ENCODE results near the gene TMEM247.

The TMEM247 gene

DNA sequence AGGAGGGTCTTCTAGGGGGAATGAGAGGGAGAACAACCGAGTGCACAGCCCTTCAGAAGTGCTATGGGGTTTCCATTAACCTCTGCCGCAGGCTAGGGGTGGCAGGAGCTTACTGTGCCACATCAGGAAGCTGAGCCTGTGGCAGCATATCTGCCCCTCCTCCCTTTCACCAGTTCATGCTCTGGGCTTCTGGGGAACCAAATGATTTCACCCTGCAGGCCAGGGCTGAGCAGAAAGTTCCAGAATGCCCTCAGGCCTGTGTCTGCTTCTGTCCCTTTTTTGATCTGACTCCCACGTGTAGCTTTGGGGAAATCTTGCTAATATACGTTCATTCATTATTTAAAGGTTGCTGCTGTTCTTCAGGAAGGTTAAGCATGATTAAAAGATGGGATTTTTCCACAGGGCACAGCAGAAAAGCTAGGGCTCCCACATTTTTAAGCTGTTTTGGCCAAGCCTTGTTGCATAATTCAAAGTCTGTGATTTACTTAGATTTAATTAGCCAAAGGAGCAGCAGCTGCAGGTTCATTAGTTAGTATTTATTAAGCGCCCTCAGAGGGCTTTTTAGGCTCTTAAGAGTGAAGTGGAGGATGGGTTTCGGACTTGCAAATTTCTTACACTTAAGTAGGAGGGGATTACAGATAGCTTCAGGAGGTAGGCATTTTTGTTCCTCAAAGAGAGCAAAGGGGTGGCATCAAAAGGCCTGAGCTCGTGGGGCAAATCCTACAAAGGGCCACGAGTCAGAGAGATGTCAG, 10.2 kb downstream of the TMEM247 start:
- no peak for TF ChIP-seq ZNF274 (IDR thresholded peaks at IDR 0.05; ENCODE audit: low read depth, low read length)
- no peak overlapping the region for H3K4me3 ChIP-seq (ENCODE audit: low read length)

DNA sequence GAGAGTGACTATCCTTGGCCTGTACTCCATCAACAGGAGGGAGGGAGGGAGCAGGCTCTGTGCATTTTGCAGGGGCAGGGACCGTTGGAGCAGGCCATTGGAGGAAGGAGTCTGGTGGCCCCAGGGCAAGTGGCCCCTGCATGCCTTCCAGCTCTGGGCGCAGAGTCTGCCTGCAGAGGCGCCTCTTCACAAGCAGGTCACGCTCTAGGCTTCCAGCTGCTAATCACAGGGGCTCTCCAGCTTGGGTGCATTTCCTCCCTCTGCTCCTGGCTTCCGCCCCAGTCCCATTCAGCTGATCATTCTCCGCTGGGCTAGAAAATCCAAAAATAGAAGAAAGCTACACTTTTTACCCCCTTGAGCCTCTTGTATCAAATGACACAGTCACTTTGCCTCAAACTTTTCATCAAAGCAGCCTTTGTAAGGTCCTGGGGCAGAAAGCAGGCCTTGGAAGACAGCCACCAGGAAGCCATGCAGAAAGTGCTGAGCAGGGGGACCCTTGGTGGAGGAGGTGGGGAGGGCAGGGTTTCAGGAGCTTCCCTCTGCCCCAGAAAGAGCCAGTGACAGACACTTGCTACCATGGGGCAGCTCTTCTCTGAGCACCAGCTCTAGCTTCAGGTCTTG, 11.3 kb downstream of the TMEM247 start:
- no peak for TF ChIP-seq ZNF274 (IDR thresholded peaks at IDR 0.05; ENCODE audit: low read depth, low read length)
- H3K4me3 ChIP-seq (ENCODE audit: low read length) = no peak overlapping the region; the same call in 1 of the 2 replicates

DNA sequence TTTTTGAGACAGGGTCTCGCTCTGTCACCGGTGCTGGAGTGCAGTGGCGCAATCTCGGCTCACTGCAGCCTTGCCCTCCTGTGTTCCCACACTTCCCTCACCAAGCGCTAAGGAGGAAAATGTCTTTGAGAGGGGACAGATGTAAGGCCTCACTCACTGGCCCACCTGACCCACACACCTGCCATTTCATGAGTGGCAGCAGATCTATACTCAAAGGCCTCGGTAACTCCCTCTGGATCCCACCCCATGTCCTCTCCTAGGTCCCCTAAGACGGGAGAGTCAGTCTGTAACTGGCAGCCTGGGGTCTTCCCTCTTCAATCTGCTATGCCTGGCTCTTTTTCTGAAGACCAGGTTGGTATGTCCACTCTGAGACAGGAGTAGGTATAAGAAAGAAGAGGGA, 12.9 kb downstream of the TMEM247 start:
- no peak overlapping the region for H3K4me3 ChIP-seq (ENCODE audit: low read length)
- TF ChIP-seq ZNF274 (IDR thresholded peaks at IDR 0.05; ENCODE audit: low read depth, low read length) = no peak

DNA sequence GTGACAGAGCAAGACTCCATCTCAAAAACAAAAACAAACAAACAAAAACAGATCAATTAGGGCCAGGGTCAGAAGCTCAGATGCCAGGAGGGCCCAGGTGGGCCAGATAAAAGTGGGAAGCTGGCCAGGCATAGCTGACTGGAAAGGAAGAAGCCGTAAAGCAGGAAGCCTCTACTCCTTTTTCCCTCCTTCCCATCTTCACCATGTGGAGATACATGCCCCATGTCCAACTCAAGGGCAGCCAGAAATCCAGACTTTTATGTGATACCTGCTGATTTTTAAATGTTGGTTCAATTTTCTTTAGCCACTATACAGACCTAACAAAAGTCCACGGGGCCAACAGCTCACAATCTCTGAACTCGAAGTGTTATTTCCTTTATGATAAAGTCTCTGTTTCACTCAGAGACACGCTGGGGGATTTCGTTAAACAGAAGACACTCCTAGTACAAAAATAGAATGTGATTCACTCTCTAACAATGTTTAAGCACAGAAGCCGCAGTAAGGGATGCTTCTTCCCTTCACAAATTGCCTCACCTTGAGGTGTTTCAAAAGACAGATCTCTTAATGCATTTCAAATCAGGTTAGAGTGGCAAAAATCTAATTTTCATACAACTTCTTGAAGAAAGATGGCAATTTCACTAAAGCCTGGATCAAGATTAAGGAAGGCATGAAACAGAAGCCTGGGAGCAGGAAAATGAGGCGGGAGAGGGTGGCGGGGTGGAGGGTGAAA, 14.0 kb downstream of the TMEM247 start:
- TF ChIP-seq ZNF274 (IDR thresholded peaks at IDR 0.05; ENCODE audit: low read depth, low read length) = no peak
- peak overlapping the region; percentile 26; the same call in 1 of the 2 replicates for H3K4me3 ChIP-seq (ENCODE audit: low read length)

DNA sequence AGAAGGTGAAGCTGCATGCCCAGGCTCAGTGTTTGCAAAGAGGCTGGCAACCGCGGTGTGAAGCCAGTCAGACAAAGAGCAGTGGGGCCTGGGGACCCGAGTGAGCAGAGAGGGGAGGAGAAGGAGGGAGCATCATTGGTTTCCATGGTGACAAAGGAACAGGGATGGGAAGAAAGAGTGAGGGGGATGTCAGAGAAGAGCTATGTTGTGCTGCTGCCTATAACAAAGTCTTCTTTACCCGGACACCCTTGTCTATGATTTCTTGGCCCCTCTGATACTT, 14.5 kb downstream of the TMEM247 start:
- H3K4me3 ChIP-seq (ENCODE audit: low read length) = peak overlapping the region; percentile 5; the same call in 1 of the 2 replicates
- no peak for TF ChIP-seq ZNF274 (IDR thresholded peaks at IDR 0.05; ENCODE audit: low read depth, low read length)

DNA sequence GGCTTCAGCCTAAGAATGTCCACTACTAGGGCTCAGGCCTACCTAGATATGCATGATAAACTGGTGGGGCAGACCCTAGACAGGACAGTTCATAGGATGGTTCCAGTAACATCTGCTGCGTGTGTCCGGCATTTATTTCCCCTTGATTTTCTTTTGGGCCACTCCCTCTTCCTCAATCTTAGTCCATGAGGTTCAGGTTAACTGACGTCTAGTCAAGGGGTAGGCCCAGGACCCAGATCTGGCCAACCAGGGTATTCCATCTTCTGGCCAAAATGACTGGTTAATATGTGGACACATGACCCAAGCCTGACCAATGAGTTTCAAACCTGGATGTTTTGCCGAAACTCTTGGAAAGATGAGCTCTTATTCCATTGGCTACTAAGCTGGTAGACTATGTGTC, 15.2 kb downstream of the TMEM247 start:
- TF ChIP-seq ZNF274 (IDR thresholded peaks at IDR 0.05; ENCODE audit: low read depth, low read length) = no peak
- H3K4me3 ChIP-seq (ENCODE audit: low read length) = no peak overlapping the region

DNA sequence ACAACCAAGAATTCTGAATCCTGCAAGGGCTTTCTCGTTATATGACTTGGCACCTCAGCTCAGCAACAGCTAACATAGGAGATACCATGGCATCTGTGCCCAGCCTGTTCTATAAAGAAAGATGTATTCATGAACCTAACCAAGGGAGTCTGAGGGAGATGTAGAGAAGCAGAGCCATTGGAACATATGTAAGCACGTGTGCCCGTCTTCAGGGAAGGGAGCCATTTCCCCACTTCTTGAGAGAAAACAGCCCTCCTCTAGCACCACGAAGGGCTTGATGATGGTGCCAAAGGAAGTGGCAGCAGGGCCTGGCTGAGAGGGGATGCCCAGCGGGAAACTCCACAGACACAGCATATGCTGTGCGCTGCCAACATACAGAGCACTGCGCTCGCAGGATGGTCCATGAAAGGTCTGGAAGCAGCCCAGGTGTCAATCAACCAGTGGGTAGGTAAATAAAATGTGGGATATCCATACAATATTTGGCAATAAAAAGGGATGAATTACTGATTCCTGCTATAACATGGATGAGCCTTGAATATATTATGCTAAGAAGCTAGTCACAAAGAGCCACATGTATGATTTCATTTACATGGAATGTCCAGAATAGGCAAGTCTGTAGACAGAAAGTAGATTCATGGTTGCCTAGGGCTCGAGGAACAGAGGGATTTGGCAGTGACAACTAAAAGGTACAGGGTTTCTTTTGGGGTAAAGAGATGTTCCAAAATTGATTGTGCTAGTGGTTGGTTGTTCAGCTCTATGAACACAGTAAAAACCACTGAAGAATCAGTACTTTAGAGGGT, 16.1 kb downstream of the TMEM247 start:
- TF ChIP-seq ZNF274 (IDR thresholded peaks at IDR 0.05; ENCODE audit: low read depth, low read length) = no peak
- H3K4me3 ChIP-seq (ENCODE audit: low read length) = no peak overlapping the region

DNA sequence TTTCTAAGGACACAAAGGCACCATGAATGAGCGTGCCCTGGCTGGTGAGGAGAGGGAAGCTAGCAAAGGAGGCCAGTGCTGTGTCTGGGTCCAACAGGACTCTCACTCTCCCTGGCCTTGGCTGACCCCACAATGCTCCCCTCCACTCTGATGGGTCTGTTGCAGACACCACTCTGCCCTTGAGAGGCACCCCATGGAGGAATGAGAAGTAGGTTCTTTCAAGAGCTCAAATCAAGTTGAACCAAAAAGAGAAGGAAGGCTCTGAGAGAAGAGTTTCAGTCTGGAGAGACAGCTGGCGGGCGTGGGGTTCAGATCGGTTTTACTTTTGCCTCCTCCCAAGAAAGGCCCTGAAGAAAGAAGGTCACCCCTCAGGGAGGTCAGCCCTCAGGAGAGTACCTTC, 18.4 kb downstream of the TMEM247 start:
- TF ChIP-seq ZNF274 (IDR thresholded peaks at IDR 0.05; ENCODE audit: low read depth, low read length) = no peak
- H3K4me3 ChIP-seq (ENCODE audit: low read length) = no peak overlapping the region

DNA sequence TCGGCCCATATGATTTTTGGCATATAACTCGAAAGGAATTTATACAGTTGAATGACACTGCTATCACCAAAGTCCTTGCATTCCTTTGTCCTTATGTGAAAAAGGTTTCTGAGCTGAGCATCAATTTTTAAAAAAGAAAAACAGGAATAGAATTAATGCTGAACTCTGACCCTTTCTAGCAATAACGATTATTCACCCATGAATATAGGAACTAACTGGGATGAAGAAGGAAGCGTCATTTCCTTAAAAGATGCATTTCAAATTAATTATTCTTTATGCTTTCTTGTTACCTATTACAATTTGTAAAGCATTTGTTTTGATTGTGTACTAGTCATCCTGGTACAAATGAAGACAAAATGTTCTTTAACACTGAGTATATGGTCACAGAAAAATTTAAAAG, 19.3 kb downstream of the TMEM247 start:
- no peak for TF ChIP-seq ZNF274 (IDR thresholded peaks at IDR 0.05; ENCODE audit: low read depth, low read length)

DNA sequence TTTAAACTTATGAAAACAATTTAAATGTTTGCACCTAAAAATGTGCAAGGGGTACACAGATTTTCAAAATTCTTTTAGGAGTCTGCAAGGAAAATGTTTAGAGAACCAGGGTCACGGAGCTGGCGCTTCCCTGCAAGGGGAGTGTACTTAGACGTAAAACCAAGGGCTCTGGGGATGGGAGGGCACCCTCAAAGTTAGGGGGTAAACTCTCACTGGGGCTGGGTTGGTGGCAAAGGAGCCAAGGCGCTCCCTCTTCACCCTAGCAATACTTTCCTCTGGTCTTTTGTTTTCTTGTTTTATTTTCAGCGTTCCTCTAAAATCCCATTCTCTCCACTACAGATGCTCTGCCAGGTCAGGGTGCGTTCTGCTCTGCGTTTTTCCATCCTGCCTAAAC, 20.0 kb downstream of the TMEM247 start:
- no peak for TF ChIP-seq ZNF274 (IDR thresholded peaks at IDR 0.05; ENCODE audit: low read depth, low read length)
- H3K4me3 ChIP-seq (ENCODE audit: low read length) = peak overlapping the region; percentile 70; the same call in 1 of the 2 replicates

More for the DNA sequence above, 19.3 kb downstream of the TMEM247 start:
- H3K4me3 ChIP-seq (ENCODE audit: low read length) = no peak overlapping the region

DNA sequence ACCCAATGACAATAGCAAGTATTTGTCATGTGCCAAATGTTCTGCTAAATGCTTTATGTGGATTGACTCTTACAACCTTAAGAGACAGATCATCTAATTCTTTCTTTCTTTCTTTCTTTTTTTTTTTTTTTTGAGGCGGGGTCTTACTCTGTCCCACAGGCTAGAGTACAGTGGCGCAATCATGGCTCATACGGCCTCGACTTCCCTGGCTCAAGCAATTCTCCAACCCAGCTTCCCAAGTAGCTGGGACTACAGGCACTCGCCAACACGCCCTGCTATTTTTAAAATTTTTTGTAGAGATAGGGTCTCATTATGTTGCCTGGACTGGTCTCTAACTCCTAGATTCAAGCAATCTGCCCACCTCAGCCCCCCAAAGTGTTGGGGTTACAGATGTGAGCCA, 21.4 kb downstream of the TMEM247 start:
- no peak overlapping the region for H3K4me3 ChIP-seq (ENCODE audit: low read length)
- TF ChIP-seq ZNF274 (IDR thresholded peaks at IDR 0.05; ENCODE audit: low read depth, low read length) = no peak

DNA sequence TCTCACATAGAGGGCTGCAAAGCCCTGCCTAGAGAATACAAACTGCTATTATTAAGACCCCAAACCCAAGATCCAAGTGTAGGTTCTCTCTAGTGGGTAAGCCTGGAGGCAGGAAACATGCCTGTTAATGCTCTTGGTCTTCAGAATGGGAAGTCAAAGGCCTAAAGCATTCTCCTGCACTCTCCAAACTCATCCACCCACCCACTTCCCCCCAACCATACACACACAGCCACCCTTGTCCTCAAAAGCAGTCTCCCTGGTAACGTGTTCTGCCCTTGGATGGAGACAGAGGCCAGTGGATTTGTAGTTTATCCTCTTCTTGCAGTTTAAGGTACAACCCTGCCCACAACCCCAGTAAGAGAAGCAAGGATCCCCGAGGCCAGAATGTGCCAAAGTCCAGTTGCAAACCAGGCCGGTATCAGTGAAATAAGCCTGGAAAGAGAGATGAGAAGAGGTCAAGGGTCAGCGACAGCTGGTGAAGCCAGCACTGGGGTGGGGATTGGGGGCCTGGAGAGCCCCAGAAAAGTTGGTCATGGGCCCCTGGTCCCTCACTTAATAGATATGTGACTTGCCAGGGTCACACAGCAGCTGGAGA, 23.0 kb downstream of the TMEM247 start:
- H3K4me3 ChIP-seq (ENCODE audit: low read length) = no peak overlapping the region
- no peak for TF ChIP-seq ZNF274 (IDR thresholded peaks at IDR 0.05; ENCODE audit: low read depth, low read length)

DNA sequence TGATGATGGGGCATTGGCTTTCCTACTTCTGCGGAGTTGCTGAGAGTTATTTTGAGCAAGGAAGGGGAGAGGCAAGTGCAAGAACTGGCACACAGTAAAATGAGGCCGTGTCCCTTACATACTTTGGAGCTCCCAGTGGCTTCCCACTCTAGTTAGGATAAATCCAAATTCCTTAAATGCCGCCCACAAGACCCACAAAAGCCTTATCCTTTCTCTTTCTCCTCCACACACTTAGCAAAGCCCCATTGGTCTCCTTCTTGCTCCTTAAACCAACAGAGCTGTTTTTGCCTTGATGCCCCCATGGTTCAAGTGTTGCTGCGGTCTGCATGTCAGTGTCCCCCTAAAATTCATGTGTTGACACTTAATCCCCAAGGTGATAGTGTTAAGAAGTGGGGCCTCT, 24.3 kb downstream of the TMEM247 start:
- no peak overlapping the region for H3K4me3 ChIP-seq (ENCODE audit: low read length)
- no peak for TF ChIP-seq ZNF274 (IDR thresholded peaks at IDR 0.05; ENCODE audit: low read depth, low read length)

DNA sequence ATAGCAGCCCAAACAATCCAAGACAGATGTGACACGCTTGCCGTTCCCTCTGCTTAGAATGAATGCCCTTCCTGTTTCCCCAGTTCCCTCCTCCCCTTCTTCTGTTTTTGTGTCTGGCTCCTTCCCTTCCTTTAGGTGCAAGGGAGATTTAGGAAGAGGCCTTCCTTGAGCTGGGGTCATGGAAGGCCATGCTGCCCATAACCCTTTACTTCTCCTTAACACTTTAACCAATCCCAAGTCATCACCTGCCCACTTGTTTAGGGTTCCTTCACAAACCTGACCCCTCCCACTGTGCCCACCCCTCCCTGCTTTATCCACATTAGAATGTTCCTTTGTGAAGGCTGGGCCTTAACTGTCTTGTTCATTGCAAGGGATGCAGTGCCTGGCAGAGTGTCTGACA, 24.9 kb downstream of the TMEM247 start:
- no peak for TF ChIP-seq ZNF274 (IDR thresholded peaks at IDR 0.05; ENCODE audit: low read depth, low read length)
- H3K4me3 ChIP-seq (ENCODE audit: low read length) = no peak overlapping the region
